Colonic mucosa (tissue), 4 donors: ENCODE data around the gene KMT2D. TPM values are rescaled to one million over a fixed set of nuclear protein-coding genes. Genes with fewer than 3 reads are reported as not detected.

Experiments used
- DNase-seq: peaks from one replicate; pipeline ENCODE4 v3.0.0-alpha.2; 2020
- H3K27ac ChIP-seq: fragments of 200-600 bp; one replicate; pipeline ENCODE4 v1.8.0; 2021
- H3K27me3 ChIP-seq: fragments of 200-600 bp; one replicate; pipeline ENCODE4 v1.8.0; 2021
- H3K36me3 ChIP-seq: fragments of 200-600 bp; one replicate; pipeline ENCODE4 v1.8.0; 2021
- H3K4me1 ChIP-seq: fragments of 200-600 bp; one replicate; pipeline ENCODE4 v1.8.0; 2021; ENCODE audit warnings: mild to moderate bottlenecking
- H3K4me3 ChIP-seq: fragments of 200-600 bp; one replicate; pipeline ENCODE4 v1.8.0; 2021
- H3K9ac ChIP-seq, 2 donors: one replicate each; pipeline ENCODE4 v1.7.0; 2013; ENCODE audit warnings: control low read depth in 2 of 2, low read depth in 2 of 2, low read length in 2 of 2
- H3K9me3 ChIP-seq: fragments of 200-600 bp; one replicate; pipeline ENCODE4 v1.8.0; 2021
- intact Hi-C: fragments of 100-400 bp; cut with DNase I; formaldehyde crosslinking; loops from one replicate; pipeline ENCODE4 v1.14.1; 2022
- total RNA-seq, 2 donors: library from RNA; stranded (reverse); fragmentation: NEBNext Ultra II Directional in 1 of 2; extraction: Animal tissue kit (Norgen Biotek cat#: 25700) in 1 of 2; gene quantifications; one replicate each; pipeline ENCODE4 v1.2.1, GENCODE V29; 2021
- TF ChIP-seq, protein P1 (sequence below): fragments of 200-600 bp; IDR thresholded peaks from one replicate; pipeline ENCODE4 v1.8.0; 2022; ENCODE audit warnings: antibody characterized with exemption, mild to moderate bottlenecking
- donor health status: healthy.
- donor health status: DM: no; HTN: no; CAD: no.
- donor health status: DM: no; HTN: no; CAD: no.

KMT2D gene
- total RNA-seq, 2 donors from 2014 or later = 50.2 to 87.5 TPM

GRCh38 chr12:49055092-49055491 is 5.5 kb downstream of the KMT2D start:
- Histone ChIP-seq H3K9me3 (no peaks in the 10 kb centered on the region), H3K9ac (no peak overlapping the region), H3K27me3 (no peaks in the 10 kb centered on the region), H3K4me3 (no peak overlapping the region), H3K27ac (no peak overlapping the region), H3K4me1 (peaks cover 22% of the 10 kb centered on the region), H3K36me3 (peaks cover 18% of the 10 kb centered on the region)
- no peak for DNase-seq
- TF ChIP-seq, protein P1, sequence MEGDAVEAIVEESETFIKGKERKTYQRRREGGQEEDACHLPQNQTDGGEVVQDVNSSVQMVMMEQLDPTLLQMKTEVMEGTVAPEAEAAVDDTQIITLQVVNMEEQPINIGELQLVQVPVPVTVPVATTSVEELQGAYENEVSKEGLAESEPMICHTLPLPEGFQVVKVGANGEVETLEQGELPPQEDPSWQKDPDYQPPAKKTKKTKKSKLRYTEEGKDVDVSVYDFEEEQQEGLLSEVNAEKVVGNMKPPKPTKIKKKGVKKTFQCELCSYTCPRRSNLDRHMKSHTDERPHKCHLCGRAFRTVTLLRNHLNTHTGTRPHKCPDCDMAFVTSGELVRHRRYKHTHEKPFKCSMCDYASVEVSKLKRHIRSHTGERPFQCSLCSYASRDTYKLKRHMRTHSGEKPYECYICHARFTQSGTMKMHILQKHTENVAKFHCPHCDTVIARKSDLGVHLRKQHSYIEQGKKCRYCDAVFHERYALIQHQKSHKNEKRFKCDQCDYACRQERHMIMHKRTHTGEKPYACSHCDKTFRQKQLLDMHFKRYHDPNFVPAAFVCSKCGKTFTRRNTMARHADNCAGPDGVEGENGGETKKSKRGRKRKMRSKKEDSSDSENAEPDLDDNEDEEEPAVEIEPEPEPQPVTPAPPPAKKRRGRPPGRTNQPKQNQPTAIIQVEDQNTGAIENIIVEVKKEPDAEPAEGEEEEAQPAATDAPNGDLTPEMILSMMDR = no peak
- intact Hi-C loops = no loop called here

- no peak for DNase-seq
- H3K4me1 ChIP-seq = peaks cover 22% of the 10 kb centered on the region
- peaks cover 23% of the 10 kb centered on the region for H3K36me3 ChIP-seq
Measured at GRCh38 chr12:49054524-49054923, 6.1 kb downstream of the KMT2D start.

GRCh38 chr12:49054096-49054495 is 6.5 kb downstream of the KMT2D start:
- DNase-seq = no peak
- H3K4me1 ChIP-seq = peaks cover 22% of the 10 kb centered on the region
- no peak overlapping the region for H3K9ac ChIP-seq
- H3K4me3 ChIP-seq = no peak overlapping the region
- H3K27me3 ChIP-seq = no peaks in the 10 kb centered on the region
- peaks cover 23% of the 10 kb centered on the region for H3K36me3 ChIP-seq
- intact Hi-C loops = no loop called here
- no peak overlapping the region for H3K27ac ChIP-seq
- H3K9me3 ChIP-seq = no peaks in the 10 kb centered on the region
- TF ChIP-seq, protein P1 = no peak

More at GRCh38 chr12:49054524-49054923, 6.1 kb downstream of the KMT2D start:
- intact Hi-C loops = no loop called here
- Histone ChIP-seq H3K9me3 (no peaks in the 10 kb centered on the region), H3K4me3 (no peak overlapping the region), H3K27me3 (no peaks in the 10 kb centered on the region), H3K9ac (no peak overlapping the region), H3K27ac (no peak overlapping the region)
- TF ChIP-seq, protein P1 = no peak

DNA sequence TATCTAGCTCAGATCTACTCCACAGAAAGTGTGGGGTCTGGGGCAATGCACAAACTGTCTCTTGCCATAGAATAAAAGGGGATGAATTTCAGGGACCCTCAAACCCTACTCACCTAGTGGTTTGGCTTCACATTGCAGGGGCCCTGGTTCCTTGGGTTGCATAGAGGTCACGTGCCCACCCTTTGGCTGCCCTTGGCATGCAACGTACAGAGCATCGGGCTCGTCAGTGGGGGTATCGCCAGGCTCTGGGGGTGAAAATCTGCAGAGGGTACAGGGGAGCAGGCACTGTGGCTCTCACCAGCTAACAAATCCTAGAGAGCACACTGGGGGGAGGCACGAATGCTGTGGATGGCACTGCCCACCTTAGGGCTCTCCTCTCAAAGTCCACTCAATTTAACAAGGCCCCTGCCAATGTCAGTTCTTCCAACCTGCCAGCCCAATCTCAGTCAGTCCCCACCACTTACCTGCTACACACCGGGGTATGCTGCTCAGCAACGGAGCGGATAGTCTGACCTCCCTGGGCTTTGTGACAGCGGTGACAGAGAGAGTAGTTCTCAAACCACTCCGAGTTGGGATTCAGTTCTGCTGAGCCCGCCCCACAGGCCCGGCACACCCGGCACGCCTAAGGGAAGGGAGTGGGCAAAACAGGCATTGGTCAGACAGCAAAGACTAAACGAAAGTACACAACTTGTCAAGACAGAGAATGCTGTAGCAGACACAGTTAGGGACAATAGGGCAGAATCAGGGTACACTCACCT is 8.0 kb downstream of the KMT2D start:
- intact Hi-C loops = no loop called here
- Histone ChIP-seq H3K27ac (no peak overlapping the region), H3K9ac (no peak overlapping the region)

DNA sequence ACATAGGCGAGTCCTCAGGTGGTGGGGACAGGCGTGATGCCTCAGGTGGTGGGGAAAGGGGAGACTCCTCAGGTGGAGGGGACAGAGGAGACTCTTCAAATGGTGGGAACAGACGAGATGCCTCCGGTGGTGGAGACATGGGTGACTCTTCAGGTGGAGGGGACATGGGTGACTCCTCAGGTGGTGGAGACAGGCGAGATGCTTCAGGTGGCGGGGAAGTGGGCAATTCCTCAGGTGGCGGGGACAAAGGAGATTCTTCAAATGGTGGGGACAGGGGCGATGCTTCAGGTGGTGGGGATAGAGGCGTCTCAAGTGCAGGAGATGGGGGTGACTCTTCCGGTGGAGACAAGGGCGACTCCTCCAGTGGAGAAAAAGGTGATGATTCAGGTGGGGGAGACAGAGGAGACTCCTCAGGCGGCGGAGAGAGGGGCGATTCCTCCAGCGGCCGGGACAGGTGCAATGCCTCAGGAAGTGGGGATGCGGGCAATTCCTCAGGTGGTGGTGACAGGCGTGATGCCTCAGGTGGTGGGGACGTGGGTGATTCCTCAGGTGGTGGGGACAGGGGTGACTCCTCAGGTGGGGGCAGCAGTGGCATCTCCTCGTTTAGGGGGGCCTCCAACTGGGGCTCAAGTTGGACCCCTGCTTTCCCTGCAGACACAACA is 8.7 kb downstream of the KMT2D start:
- Histone ChIP-seq H3K9me3 (no peaks in the 10 kb centered on the region), H3K27me3 (no peaks in the 10 kb centered on the region), H3K36me3 (peaks cover 23% of the 10 kb centered on the region), H3K9ac (no peak overlapping the region), H3K27ac (no peak overlapping the region), H3K4me1 (peaks cover 8% of the 10 kb centered on the region), H3K4me3 (no peak overlapping the region)
- TF ChIP-seq, protein P1 = no peak
- intact Hi-C loops = no loop called here
- DNase-seq = no peak

More for the DNA sequence above, 8.0 kb downstream of the KMT2D start:
- Histone ChIP-seq H3K4me3 (no peak overlapping the region), H3K4me1 (peaks cover 15% of the 10 kb centered on the region), H3K27me3 (no peaks in the 10 kb centered on the region), H3K9me3 (no peaks in the 10 kb centered on the region), H3K36me3 (peaks cover 23% of the 10 kb centered on the region)
- no peak for DNase-seq
- TF ChIP-seq, protein P1 = no peak
